Left renal pelvis (tissue), 4 donors: ENCODE measurements around the gene BRINP1. TPM values are rescaled to one million over a fixed set of nuclear protein-coding genes. Genes with fewer than 3 reads are reported as not detected.

Experiments used
- DNase-seq, 4 donors: peaks; one replicate each; pipeline ENCODE4 v3.0.0-alpha.2; 2013; ENCODE audit warnings: low read depth in 4 of 4, low spot score in 3 of 4
- polyA plus RNA-seq, 4 donors: library from polyadenylated mRNA; unstranded; fragments of 120-200 nt; gene quantifications; one replicate each; pipeline ENCODE4 v1.2.1, GENCODE V29; 2013; ENCODE audit not compliant: insufficient read length in 4 of 4

Gene BRINP1, protein sequence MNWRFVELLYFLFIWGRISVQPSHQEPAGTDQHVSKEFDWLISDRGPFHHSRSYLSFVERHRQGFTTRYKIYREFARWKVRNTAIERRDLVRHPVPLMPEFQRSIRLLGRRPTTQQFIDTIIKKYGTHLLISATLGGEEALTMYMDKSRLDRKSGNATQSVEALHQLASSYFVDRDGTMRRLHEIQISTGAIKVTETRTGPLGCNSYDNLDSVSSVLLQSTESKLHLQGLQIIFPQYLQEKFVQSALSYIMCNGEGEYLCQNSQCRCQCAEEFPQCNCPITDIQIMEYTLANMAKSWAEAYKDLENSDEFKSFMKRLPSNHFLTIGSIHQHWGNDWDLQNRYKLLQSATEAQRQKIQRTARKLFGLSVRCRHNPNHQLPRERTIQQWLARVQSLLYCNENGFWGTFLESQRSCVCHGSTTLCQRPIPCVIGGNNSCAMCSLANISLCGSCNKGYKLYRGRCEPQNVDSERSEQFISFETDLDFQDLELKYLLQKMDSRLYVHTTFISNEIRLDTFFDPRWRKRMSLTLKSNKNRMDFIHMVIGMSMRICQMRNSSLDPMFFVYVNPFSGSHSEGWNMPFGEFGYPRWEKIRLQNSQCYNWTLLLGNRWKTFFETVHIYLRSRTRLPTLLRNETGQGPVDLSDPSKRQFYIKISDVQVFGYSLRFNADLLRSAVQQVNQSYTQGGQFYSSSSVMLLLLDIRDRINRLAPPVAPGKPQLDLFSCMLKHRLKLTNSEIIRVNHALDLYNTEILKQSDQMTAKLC
- polyA plus RNA-seq: 1 to 10 TPM; 3.4 to 7.0 (median 5.3) TPM

DNA sequence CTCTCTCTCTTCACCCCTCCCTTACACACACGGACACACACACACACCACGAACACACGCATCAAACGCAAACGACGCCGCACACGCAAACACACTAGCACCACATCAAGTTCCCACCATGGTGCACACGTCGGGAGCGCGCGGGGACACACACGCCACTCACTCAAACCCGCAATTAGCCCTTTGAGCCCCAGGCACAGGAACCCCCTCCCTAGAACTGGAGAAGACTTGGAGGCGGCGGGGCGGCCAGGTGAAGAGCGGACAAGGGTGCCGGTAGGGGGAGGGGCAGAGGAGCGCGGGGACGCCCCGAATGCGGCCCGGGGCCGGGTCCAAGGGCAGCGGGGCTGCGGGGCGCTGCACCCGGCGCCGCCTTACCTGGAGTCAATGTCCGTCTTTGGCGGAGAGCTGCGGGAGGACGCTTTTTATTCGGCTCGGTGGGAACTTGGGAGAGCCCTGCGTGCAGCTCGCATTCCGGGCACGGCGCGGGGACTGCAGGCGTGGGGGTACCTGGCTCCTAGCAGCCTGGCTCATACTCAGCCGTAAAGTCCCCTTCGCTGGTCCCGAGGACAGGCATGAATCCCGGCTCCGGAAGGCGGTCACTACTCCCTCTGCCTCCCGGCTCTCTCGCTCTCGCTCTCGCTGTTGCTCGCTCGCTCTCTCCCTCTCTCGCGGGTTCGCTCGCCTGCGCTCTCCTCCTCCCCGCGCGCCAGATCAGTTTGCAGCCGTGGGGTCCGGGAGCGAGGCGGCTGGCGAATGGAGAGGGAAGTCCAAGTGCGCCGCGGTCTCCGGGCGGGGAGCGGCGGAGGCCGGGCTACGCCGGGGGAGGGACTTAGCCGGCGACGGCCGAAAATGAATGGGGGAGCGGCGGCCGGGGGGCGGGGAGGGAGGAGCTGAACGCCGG, at the start of gene BRINP1:
BRINP1 (minus strand) TSS at position 755 of the 901 bp plus-strand sequence. CDS start 56,080 bp downstream, outside the sequence.
- DNase-seq: peak in 3 of 4 donors; percentile 39 to 46 (median 44)

DNA sequence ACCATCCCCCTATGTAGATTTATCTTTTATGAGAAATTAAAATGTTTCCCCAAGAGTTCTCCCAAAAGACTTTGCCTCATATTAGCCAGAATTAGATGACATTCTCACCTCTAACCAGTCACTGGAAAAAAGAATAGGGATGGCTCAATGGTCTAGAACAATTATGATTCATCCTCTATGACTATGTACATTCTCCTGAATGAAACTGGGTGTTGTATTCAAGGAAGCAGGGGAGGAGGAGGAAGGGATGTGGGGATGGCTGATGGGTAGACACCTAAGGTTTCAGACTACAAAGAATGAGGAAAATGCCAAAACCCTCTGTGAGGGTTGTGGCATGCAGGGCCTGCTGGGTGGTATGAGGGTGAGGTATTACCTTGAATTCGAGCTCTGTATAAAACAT, 49.5 kb upstream of the BRINP1 start:
- no peak for DNase-seq

DNA sequence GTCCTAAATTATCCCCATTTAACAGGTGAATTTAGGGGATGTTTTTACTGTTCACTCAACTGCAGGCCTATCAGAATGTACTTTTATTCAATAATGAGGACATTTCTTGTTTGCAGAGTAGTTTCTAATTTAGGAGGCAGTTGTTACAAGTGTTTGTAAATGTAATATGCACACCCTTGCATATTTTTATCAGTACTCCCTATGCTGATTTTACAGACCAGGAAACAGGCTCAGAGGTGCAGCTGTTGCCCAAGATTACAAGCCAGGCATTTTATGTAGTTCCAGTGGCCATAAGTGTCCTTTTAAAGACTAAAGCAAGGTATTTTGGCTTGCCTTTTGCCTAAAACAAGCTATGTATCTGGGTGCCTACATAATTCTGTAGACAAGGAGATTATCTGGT, 47.6 kb upstream of the BRINP1 start:
- no peak for DNase-seq

DNA sequence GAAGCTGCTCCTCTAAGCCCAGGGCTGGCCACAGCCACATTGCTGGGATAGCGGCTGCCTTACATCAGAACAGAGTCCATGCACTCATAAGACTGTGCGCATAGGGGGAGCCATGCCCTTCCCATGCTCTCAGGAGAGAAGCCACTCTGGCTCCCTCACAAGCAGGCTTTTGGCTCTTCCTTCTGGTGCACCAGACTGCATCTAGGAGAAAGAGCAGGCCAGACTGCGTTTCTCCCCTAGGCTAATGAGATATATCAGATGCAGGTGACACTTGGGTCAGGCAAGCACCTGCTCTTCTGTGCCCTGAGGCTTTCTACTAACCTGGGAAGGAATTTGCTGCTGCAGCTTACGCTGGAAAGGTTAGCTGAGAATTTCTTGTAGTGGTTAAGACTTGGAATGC, 43.2 kb upstream of the BRINP1 start:
- no peak for DNase-seq

DNA sequence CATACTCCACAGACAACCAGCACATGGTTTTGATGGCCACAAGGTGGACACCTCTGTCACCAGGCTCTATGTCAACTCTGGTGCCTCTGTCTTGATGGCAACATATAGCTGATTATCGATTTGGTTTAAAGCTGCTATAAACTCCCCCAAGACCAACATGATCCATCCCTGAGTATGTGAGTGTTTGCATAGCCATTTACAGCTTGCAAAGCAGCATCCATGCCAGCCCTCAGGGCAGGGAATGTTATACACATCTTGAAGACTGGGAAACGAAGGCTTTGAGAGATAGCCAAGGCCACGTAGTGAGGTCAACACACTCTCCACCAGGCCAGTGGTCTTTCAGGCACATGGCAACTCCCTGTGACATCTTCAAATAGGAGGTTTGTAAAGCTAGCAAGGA, 40.3 kb upstream of the BRINP1 start:
- DNase-seq: no peak

DNA sequence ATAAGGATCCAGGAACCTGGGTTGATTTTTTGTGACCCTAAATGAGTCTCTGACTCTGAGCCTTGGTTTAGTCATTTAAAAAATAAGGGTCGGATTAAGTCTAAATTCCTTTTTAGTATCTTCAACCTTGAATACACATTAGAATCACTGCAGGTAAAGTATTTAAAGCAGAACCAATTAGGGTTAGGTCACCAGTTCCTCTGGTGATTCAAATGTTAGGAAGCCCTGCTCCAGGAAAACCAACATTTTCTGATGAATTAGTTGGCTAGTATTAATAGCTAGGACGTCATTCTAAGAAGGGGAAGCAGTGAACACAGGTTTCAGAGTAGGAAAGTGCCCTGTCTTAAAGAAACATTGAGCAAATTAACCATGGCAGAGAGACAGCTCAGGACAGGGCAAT, 31.4 kb upstream of the BRINP1 start:
- DNase-seq: no peak

DNA sequence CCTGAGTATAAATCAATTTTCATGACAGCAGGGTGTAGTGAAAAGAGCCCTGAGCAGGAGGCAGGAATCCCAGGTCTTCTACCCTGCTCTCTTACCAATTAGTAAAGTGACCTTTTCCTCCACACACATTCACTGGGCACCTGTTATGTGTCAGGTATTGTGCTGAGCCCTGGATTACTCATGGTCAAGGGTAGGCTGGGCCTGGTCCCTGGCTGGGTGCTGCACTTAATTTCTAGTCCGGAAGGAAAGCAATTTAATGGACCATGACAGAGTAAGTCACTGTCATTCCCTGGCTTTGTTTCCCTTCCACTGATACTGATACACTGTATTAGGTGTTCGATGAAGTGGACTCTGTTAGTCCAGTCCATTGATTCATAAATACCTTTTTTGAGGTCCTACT, 29.1 kb upstream of the BRINP1 start:
- no peak for DNase-seq

DNA sequence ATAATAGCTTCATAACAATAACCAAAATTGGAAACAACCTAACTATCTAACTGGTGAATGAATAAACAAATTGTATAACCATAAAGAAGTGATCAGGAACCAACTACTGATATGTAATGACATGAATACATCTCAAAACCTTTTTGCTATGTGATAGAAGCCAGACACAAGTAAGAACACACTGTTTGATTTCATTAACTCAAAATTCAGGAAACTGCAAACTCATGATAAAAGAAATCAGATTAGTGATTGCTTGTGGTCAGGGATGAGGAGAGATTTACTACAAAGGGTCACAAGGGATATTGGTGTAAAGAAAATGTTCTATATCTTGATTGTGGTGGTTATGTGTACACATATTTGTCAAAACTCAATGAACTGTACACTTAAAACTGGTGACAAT, 22.6 kb upstream of the BRINP1 start:
- no peak for DNase-seq

DNA sequence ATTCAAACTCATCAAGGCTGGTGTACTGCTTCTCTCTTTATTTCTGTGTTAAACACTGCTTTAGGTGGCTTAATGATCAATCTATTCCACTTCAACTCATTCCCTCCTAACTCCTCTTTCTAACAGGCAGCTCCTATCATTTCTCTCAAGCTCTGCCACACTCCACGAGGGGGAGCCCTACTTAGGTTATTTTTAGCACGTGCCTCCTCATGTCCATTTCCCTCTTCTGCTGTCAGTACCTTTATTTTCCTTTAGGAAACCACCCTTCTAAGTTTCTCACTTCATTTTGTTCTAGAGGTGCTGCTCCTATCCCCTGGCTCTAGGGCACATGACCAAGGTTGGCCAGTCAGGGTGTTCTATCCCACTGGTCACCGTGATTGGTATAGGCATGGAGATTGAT, 6.7 kb upstream of the BRINP1 start:
- DNase-seq: no peak

DNA sequence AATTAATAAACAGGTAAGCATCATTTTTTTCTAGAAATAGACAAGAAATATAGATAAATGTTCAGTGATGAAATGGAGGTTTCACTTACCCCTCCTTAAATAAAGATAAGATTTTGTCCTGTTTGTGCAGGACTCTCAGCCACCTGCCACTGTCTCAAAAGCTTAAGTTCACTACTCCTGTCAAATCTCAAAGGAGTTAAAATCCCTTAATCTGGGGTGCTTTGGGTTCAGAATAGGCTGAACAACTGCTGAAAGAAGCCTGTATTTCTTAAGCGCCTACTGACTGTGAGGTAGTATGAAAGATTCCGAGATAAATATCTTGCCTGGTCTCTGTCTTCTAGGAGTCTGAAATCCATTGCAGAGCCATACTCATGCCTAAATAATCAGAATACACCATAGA, 3.7 kb upstream of the BRINP1 start:
- DNase-seq: no peak

DNA sequence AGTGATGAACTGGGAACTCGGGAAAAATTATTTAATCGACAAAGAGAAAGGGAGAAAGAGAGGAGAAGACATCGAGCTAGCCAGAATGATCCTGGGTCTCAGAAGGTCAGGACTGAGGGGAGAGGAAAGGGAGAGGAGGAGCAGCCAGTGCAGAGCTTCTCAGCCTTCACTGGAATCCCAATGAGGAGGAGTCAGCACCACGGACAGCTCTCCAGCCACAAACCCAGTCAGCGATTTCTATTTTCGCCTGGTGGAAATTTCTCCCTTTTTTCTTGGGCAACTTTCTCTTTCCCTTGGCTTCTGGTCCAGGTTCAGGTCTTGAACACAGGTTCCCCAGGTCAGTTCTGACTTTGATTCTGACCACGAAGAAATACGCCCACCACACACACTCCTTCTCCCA, 1.6 kb upstream of the BRINP1 start:
- peak in 3 of 4 donors; percentile 47 to 56 (median 50) for DNase-seq

DNA sequence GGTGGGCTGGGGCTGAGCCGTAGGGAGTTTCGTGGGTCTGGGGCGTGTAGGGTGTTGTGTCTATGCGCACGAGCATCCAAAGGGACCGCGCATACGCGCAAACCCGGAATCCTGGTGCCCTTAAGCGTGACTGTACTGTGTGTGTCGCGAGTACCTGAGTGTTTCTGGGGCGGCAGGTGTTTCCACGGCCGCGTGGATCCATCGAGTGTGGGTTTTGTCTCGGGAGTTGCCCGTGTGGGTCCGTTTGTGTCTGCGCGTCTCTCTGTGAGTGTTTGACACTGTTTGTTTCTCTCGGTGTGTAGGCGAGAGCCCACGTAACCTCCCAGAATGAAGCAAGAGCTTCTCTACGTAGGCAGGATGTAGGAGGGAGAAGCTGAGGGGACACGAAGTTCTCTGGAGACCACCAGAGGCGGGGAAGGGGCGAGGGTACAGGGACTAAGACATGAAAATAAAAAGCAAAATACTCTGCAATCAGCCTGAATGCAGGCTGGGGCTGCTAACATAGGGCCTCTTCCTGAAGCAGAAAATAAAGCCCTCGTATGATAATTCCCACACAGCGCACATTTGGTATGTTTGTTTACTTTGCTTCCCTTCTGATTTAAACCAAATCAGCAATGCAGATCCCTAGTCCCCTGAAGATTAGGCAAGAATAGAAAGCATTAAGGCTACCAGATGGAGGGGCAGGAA, 588 bp upstream of the BRINP1 start:
- DNase-seq: no peak

DNA sequence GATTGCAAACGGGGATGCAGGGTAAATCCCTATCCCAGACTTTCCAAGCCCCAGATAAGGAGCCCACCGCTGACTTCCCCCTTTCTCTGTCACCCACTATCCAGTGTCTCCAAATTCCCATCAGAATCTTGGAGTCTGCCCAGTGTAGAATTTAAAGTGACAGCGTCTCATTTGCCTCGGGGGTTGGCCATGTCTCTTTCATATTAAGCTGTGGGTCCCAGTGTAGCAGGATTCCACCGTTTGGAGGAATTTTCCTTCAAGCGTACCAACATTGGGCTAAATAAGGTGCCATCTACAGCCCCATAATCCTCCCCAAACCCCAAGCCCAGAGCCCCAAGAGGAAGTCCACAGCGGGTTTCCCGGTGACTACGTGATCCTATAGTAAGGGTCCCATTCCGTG, 1.1 kb downstream of the BRINP1 start:
- no peak for DNase-seq

DNA sequence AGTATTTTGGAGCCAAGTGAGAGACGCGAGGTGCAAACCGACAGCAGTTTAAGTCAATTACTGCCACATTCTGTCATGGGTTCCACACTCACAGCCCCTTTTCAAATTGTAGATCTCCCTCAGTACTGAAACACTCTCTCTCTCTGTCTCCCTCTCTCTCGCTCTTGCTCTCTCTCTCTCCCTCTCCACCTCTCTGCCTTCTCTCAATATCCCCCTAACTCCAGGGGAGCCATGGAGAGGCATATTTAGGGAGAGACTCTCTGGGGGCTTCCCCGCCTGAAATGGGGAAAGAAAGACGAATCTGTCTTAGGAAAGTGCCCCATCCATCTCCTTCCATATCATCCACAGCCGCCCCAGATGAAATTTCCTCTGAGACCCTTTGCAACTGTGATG, 1.6 kb downstream of the BRINP1 start:
- no peak for DNase-seq

DNA sequence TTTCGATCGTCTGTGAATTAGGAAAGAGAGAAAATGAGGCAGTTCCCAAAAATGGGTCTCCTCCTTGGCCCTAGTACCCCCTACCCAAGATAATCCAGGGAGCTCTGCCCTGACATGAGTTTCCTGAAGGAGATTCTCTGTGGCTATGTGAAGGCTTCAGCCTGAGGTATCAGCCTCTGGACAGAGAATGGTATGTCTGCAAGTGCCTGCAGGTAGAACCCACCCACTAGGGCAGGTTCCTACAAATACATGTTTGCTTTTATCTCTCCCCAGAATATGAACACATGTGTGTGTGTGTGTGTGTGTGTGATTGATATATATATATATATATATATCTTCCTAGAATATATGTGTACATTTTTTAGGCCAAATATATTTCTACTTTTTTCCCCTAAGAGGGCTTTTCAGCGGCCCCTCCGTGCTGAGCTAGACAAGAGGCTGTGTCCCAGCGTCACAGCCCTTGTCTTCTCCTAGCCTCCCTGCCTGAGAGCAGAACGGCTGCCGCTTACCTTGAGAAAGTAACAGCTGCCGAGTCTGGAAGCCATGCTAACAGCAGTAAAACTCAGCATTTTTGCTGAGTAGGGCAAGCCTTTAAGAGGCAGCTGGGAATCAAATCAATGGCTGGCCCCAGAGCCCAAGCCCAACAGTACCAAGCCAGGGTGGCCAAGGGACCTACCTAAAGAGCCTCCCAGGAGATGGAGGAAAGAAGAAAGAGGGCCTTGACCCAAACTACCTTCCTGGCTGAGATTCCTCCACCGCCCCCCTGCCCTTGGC, 2.1 kb downstream of the BRINP1 start:
- no peak for DNase-seq

DNA sequence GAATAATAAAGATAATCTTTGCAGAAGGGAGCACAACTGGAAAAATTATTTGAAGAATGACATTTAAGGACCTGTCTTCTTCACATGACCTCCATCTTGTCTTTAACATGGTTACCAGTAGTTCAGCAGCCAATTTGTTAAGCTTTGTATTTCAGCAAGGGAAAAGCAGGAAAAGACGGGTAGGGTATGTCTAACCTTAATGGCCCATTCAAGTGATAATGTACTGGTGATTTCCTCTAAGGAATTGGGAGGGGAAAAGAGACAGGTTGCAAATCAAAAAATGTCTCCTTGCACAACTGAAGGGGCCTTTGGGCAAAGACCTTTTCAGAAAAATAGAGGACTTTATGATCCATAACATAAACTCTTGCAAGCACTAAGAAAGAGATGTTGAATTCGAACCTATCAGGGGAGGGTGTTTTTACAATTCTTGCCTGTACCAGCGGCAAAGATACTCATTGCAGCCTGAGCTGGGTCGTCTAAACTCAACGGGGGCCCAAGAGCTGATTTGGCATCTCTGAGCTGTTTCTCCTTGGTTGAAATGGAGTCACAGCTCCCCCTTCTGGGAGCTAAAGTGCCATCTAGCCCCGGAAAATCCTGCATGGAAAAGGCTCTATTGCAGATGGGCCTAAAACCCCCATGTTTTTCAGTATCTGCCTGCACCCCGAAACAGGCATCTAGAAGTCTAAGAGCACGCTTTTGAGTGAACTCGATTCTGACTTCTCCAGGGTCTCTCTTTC, 3.8 kb downstream of the BRINP1 start:
- DNase-seq: peak in 1 of 4 donors; percentile 50

DNA sequence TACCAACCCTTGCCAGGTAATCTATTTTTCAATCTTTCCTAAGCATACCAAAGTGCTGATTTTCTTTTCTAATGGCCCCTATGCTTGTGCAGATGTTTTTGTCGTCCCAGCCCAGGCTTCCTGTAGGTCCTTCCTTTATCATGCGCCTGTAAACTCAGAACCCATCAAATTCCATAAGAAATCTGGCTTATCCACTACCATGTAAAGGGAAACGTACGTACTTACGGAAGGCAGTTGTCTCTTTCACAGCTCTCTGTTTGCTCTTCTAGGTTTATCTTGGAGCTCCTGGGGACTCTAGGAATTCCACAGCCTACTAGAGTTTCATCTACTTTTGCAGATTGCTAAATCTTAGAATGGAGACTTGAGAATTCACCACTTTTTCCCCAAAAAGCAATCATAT, 9.0 kb downstream of the BRINP1 start:
- no peak for DNase-seq

DNA sequence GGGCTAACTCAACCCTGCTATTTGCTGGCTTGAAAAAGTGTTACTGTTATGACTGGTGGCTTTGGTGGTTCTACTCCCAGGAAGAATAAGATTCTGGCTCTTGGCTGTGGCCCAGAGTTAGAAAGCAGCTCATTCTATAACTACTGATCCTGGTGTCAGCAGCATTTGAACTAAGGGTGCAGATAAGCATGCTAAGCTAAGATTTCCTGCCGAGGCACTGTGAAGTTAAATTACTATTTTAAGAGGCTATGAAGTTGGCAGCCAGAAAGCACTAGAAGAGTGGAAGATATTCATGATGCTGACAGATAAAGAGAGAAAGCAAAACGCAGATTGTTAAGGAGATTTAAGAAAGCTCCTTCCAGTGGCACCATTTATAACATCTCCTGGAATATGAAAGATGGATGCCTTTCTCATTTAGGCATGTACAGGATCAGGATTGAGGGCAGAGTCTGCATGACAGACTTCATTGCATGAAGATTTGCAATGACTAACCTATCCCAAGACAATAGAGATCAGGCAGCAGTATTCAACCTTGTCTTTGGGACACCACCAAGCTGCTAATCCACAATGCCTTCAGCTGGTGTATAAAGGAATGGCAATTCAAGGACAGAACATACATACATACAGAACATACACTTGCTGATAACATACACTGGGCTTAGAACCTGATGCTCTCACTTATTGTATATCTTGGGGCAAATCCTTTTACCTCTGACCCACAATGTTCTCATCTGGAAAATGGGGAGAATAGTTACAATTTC, 11.7 kb downstream of the BRINP1 start:
- no peak for DNase-seq
